ENCODE results near the gene PMM1.

Gene PMM1

DNA sequence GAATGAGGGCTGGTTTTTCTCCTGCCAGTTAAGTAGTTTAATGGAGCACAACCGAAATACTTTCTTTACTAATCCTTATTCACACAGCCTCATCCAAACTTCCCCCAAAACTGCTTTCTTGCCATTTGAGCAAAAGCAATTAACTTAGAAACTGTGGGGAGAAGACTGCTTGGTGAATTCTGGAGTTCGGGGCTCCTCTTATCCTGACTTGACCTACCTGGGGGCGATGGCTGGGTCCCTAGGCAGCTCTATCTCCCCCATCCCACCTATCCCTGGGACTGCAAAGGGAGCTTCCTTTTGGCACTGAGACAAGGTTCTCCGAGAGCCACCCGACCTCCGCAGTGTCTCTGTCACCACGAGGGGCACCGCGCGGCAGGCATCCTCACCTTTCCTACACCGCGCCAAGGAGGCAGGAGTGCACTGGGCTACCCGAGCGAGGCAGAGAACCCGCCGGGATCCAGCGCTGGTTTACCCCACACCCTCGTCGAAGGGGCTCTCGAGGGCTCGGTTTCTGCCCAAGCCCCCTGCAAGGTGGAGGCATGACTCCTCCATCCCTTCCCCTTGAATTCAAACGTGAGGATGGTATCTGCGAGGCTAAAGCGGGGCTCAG lies 30.4 kb upstream of the PMM1 start:
- H3K4me2 ChIP-seq (ENCODE audit: low read depth, low read length), result peak overlapping the region; percentile 68
- TF ChIP-seq, protein P1, sequence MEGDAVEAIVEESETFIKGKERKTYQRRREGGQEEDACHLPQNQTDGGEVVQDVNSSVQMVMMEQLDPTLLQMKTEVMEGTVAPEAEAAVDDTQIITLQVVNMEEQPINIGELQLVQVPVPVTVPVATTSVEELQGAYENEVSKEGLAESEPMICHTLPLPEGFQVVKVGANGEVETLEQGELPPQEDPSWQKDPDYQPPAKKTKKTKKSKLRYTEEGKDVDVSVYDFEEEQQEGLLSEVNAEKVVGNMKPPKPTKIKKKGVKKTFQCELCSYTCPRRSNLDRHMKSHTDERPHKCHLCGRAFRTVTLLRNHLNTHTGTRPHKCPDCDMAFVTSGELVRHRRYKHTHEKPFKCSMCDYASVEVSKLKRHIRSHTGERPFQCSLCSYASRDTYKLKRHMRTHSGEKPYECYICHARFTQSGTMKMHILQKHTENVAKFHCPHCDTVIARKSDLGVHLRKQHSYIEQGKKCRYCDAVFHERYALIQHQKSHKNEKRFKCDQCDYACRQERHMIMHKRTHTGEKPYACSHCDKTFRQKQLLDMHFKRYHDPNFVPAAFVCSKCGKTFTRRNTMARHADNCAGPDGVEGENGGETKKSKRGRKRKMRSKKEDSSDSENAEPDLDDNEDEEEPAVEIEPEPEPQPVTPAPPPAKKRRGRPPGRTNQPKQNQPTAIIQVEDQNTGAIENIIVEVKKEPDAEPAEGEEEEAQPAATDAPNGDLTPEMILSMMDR (IDR thresholded peaks at IDR 0.05; ENCODE audit: low read length), result no peak
- no peak for TF ChIP-seq EZH2 (optimal IDR thresholded peaks at IDR 0.05; ENCODE audit: low read depth, low read length)
- no peak for TF ChIP-seq EZH2phosphoT487 (IDR thresholded peaks at IDR 0.05; ENCODE audit: low read length)
- H3K9me3 ChIP-seq (replicated peaks; ENCODE audit: insufficient read depth, low read length), result no peaks in the 10 kb centered on the region
- H3K9me2 ChIP-seq (replicated peaks; ENCODE audit: insufficient read depth, low read length), result no peaks in the 10 kb centered on the region
- H3K27me3 ChIP-seq (replicated peaks; ENCODE audit: insufficient read depth, low read length), result no peaks in the 10 kb centered on the region
- no peaks in the 10 kb centered on the region for H3F3A ChIP-seq (ENCODE audit: insufficient read depth, low read length)
- H3K4me1 ChIP-seq (ENCODE audit: low read length), result peaks cover 12% of the 10 kb centered on the region
- 0 out of 2 replicates have a peak, but pooled peaks cover 3% of the 10 kb centered on the region for H4K20me1 ChIP-seq (ENCODE audit: insufficient read depth, low read length)
- H3K4me3 ChIP-seq (ENCODE audit: low read length), result peak overlapping the region; percentile 98
- peak; percentile 59 for DNase-seq
- peak overlapping the region; percentile 76 for H3K27ac ChIP-seq (ENCODE audit: low read length)
- peaks cover 88% of the 10 kb centered on the region for H3K79me2 ChIP-seq (ENCODE audit: low read length)
- peak overlapping the region; percentile 89 for H3K9ac ChIP-seq (ENCODE audit: low read length)
- H3K36me3 ChIP-seq (replicated peaks; ENCODE audit: insufficient read depth, low read length), result no peaks in the 10 kb centered on the region
- peak overlapping the region; percentile 44 for H2AFZ ChIP-seq (ENCODE audit: low read length)

GRCh38 chr22:41613456-41613855 lies 23.8 kb upstream of the PMM1 start:
- TF ChIP-seq EZH2 (optimal IDR thresholded peaks at IDR 0.05; ENCODE audit: low read depth, low read length) (no peak), EZH2phosphoT487 (IDR thresholded peaks at IDR 0.05; ENCODE audit: low read length) (no peak)
- TF ChIP-seq, protein P1 (IDR thresholded peaks at IDR 0.05; ENCODE audit: low read length), result no peak
- no peaks in the 10 kb centered on the region for H4K20me1 ChIP-seq (ENCODE audit: insufficient read depth, low read length)
- no peak overlapping the region for H2AFZ ChIP-seq (ENCODE audit: low read length)
- H3K27ac ChIP-seq (ENCODE audit: low read length), result no peak overlapping the region
- no peaks in the 10 kb centered on the region for H3K9me2 ChIP-seq (replicated peaks; ENCODE audit: insufficient read depth, low read length)
- H3K4me3 ChIP-seq (ENCODE audit: low read length), result no peak overlapping the region
- DNase-seq, result no peak
- no peak overlapping the region for H3K9ac ChIP-seq (ENCODE audit: low read length)
- no peaks in the 10 kb centered on the region for H3K9me3 ChIP-seq (replicated peaks; ENCODE audit: insufficient read depth, low read length)
- no peaks in the 10 kb centered on the region for H3K27me3 ChIP-seq (replicated peaks; ENCODE audit: insufficient read depth, low read length)
- no peak overlapping the region for H3K4me2 ChIP-seq (ENCODE audit: low read depth, low read length)
- no peaks in the 10 kb centered on the region for H3F3A ChIP-seq (ENCODE audit: insufficient read depth, low read length)
- peaks cover 4% of the 10 kb centered on the region; the same call in 1 of the 2 replicates for H3K4me1 ChIP-seq (ENCODE audit: low read length)
- H3K36me3 ChIP-seq (replicated peaks; ENCODE audit: insufficient read depth, low read length), result no peaks in the 10 kb centered on the region
- H3K79me2 ChIP-seq (ENCODE audit: low read length), result peaks cover 46% of the 10 kb centered on the region

GRCh38 chr22:41612603-41613306 lies 23.1 kb upstream of the PMM1 start:
- no peak overlapping the region for H2AFZ ChIP-seq (ENCODE audit: low read length)
- H3K27me3 ChIP-seq (replicated peaks; ENCODE audit: insufficient read depth, low read length), result no peaks in the 10 kb centered on the region
- TF ChIP-seq, protein P1 (IDR thresholded peaks at IDR 0.05; ENCODE audit: low read length), result no peak
- TF ChIP-seq EZH2phosphoT487 (IDR thresholded peaks at IDR 0.05; ENCODE audit: low read length) (no peak), EZH2 (optimal IDR thresholded peaks at IDR 0.05; ENCODE audit: low read depth, low read length) (no peak)
- no peaks in the 10 kb centered on the region for H3K9me2 ChIP-seq (replicated peaks; ENCODE audit: insufficient read depth, low read length)
- no peak overlapping the region for H3K27ac ChIP-seq (ENCODE audit: low read length)
- peaks cover 3% of the 10 kb centered on the region; the same call in 1 of the 2 replicates for H3K4me1 ChIP-seq (ENCODE audit: low read length)
- H3K9ac ChIP-seq (ENCODE audit: low read length), result no peak overlapping the region
- no peaks in the 10 kb centered on the region for H3F3A ChIP-seq (ENCODE audit: insufficient read depth, low read length)
- no peak for DNase-seq
- peaks cover 40% of the 10 kb centered on the region for H3K79me2 ChIP-seq (ENCODE audit: low read length)
- no peak overlapping the region for H3K4me2 ChIP-seq (ENCODE audit: low read depth, low read length)
- H4K20me1 ChIP-seq (ENCODE audit: insufficient read depth, low read length), result no peaks in the 10 kb centered on the region
- no peak overlapping the region for H3K4me3 ChIP-seq (ENCODE audit: low read length)
- H3K36me3 ChIP-seq (replicated peaks; ENCODE audit: insufficient read depth, low read length), result no peaks in the 10 kb centered on the region
- no peaks in the 10 kb centered on the region for H3K9me3 ChIP-seq (replicated peaks; ENCODE audit: insufficient read depth, low read length)

Data from MM.1S (cell line).